Measurements from ENCODE around the gene ITPR1. TPM values are rescaled to one million over a fixed set of nuclear protein-coding genes. Genes with fewer than 3 reads are reported as not detected.

Gene ITPR1
- total RNA-seq, 4 donors from 2014 or later = 210 to 261 (median 232) TPM

GRCh38 chr3:4543110-4543509 is 50.0 kb downstream of the ITPR1 start:
- WGBS, 2 donors = 83 to 86% methylated on average over 2 of the region's 2 CpGs
- Histone ChIP-seq H3K4me3 (replicated peaks in 1 of 3) (no peak overlapping the region), H3K27me3 (no peaks in the 10 kb centered on the region), H3K36me3 (no peaks in the 10 kb centered on the region), H3K4me1 (peaks cover 16 to 30% of the 10 kb centered on the region in 2 donors), H3K9me3 (no peaks in the 10 kb centered on the region), H3K27ac (peak overlapping the region in 2 of 3 donors; percentile 1 to 26)
- TF ChIP-seq CTCF (IDR thresholded peaks at IDR 0.05) (no peak), POLR2A (IDR thresholded peaks at IDR 0.05) (no peak)
- intact Hi-C loops (cut with DNase I) = no loop called here
- DNase-seq = no peak

DNA sequence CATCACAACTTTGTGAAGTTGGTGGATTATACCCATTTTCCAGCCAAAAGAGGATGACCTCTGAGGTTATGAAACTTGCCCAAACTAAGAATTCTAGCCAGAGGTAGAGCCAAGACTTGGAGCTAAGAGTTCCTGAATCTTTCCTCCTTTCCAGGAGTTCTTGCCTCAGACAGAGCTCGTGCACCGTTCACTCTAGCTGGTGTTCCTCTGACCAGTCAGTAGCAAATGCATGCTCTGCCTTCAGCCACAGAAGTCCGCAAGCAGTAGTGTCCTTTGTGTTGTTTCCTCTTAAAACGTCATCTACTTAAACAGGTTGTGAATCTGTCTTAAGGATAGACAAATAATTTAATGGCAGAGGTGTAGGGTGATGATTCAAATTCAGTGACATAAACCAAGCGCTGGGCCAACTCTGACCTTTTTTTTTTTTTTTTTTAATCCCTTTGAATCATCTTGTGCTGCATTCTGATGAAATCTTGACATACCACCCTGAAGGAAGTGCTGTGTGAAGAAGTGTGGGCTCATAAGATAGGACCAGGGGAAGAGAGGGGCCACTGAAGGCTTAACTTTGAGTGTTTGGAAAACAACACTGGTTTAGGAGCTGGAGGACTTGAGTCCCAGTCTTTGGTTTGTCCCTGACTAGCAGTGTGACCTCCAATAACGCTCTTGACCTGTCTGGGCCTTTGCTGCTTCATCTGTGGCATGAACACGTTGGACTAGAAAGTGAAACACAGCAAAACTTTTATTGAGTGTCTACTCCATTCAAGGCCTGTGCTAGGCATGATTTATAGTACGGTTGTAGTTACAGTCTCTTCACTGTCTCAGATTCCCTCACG is 53.4 kb downstream of the ITPR1 start:
- intact Hi-C loops (cut with DNase I) = no loop called here
- Histone ChIP-seq H3K27ac (peak overlapping the region in 2 of 3 donors; percentile 71 to 85), H3K4me1 (peaks cover 46 to 63% of the 10 kb centered on the region in 2 donors), H3K4me3 (replicated peaks in 1 of 3) (no peak overlapping the region), H3K36me3 (no peaks in the 10 kb centered on the region), H3K9me3 (no peaks in the 10 kb centered on the region), H3K27me3 (no peaks in the 10 kb centered on the region)
- WGBS, 2 donors = 86 to 87% methylated on average over 9 of the region's 9 CpGs
- no peak for TF ChIP-seq POLR2A (IDR thresholded peaks at IDR 0.05)
- no peak for TF ChIP-seq CTCF (IDR thresholded peaks at IDR 0.05)
- no peak for DNase-seq

GRCh38 chr3:4547799-4548198 is 54.7 kb downstream of the ITPR1 start:
- H3K4me1 ChIP-seq = peaks cover 50 to 67% of the 10 kb centered on the region in 2 donors

DNA sequence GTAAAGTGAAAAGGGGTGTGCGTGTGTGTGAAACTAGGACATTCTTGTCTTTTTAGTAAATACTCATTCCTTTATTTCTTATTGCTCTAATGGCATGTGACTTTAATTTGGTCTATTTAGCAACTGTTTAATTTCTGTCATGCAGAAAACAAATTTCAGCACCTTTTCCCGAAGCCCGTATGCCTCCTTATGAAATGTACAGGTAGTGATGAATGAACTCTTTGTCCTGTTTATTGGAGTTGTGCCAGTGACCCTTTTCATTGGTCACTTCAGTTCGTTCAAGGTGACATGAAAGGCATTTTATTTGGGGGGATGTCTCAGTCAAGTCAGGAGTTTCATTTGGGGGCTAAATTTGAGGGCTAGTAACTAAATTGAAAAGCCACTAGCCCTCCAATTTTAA is 55.2 kb downstream of the ITPR1 start:
- intact Hi-C loops (cut with DNase I) = no loop called here
- H3K9me3 ChIP-seq = no peaks in the 10 kb centered on the region
- WGBS, 2 donors = 53% methylated on average over 4 of the region's 4 CpGs
- DNase-seq = no peak
- no peak overlapping the region for H3K4me3 ChIP-seq (replicated peaks in 1 of 3)
- H3K27me3 ChIP-seq = no peaks in the 10 kb centered on the region
- peak overlapping the region; percentile 71 to 85 (median 73) for H3K27ac ChIP-seq
- TF ChIP-seq POLR2A (IDR thresholded peaks at IDR 0.05) (no peak), CTCF (IDR thresholded peaks at IDR 0.05) (no peak)
- no peaks in the 10 kb centered on the region for H3K36me3 ChIP-seq
- H3K4me1 ChIP-seq = peaks cover 50 to 67% of the 10 kb centered on the region in 2 donors

More at GRCh38 chr3:4547799-4548198, 54.7 kb downstream of the ITPR1 start:
- H3K36me3 ChIP-seq = no peaks in the 10 kb centered on the region
- intact Hi-C loops (cut with DNase I) = no loop called here
- TF ChIP-seq POLR2A (IDR thresholded peaks at IDR 0.05) (no peak), CTCF (IDR thresholded peaks at IDR 0.05) (no peak)
- H3K4me3 ChIP-seq (replicated peaks in 1 of 3) = no peak overlapping the region
- H3K27me3 ChIP-seq = no peaks in the 10 kb centered on the region
- H3K27ac ChIP-seq = peak overlapping the region; percentile 71 to 85 (median 73)
- H3K9me3 ChIP-seq = no peaks in the 10 kb centered on the region
- 32 to 46% methylated on average over 4 of the region's 4 CpGs for WGBS, 2 donors
- DNase-seq = no peak

DNA sequence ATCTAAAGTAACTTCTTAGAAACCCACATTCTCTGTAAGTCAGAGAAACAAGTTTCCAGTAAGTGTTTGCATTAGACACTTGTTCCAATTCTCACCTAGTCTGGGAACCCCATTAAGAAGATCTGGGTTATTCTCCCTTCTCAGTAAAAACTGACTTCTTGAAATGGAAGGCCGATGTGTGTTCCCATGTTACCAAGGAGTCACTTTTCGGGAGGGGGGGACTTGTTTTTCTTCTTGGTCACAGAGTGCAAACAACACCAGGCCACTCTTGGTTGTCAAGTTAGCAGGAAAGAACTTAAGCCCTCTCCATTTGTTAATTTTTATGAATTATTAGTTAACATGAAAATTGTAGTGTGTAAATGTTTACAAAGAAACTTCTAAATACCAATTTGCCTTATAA is 55.6 kb downstream of the ITPR1 start:
- 34 to 53% methylated on average over 2 of the region's 2 CpGs for WGBS, 2 donors
- peak in 1 of 2 donors; percentile 32 for DNase-seq
- Histone ChIP-seq H3K4me3 (replicated peaks in 1 of 3) (no peak overlapping the region), H3K27me3 (no peaks in the 10 kb centered on the region), H3K36me3 (no peaks in the 10 kb centered on the region), H3K4me1 (peaks cover 50 to 67% of the 10 kb centered on the region in 2 donors), H3K9me3 (no peaks in the 10 kb centered on the region), H3K27ac (peak overlapping the region; percentile 71 to 85 (median 73))
- intact Hi-C loops (cut with DNase I) = no loop called here
- TF ChIP-seq POLR2A (IDR thresholded peaks at IDR 0.05) (no peak), CTCF (IDR thresholded peaks at IDR 0.05) (no peak)

All from thyroid gland (tissue), 4 donors.